ENCODE measurements around the gene A2ML1. TPM values are rescaled to one million over a fixed set of nuclear protein-coding genes. Genes with fewer than 3 reads are reported as not detected.

A2ML1 gene
- total and polyA plus RNA-seq, 7 donors, result 0.06 to 0.60 TPM; not detected in 5

DNA sequence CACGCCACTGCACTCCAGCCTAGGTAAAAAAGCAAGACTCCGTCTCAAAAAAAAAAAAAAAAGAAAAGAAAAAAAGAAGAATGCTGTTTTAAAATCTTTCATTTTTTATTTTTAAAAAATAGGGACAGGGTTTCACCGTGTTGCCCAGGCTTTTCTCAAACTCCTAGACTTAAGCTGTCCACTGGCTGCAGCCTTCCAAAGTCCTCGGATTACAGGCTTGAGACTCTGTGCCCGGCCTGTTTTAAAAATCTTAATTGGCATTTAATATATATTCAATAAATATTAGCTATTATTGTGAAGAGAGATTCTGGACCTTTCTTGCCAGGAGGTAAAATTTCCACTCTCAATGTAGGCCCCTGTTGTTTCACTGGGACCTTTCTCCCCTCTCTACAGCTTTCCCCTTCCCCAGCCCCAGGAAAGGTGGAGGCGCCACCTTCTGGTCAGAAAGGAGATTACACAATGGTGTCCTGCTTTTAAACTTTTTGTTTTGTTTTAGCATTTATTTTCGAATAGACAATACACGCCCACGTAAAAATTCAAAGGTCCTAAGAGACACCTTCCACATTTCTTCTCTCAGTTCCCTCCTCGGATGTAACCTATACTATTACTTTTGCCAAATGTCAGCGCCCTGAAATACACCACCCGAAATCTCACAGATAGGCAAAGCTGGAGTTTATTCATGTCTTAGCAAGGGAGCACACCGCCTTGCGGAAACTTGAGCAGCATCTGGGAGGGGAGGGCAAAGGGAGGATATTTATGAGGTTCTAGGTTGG is 68.1 kb downstream of the A2ML1 start:
- no peak for DNase-seq

GRCh38 chr12:8891976-8892375 is 69.6 kb downstream of the A2ML1 start:
- WGBS, 2 donors, result 96 to 97% methylated on average over 3 of the region's 3 CpGs
- intact Hi-C loops (cut with DNase I), result loop anchor here (5.0 to 10.0 kb wide), 2 partner anchors 235 to 347 kb away; partner anchors contain the start of gene CLEC4E
- no peak overlapping the region for H3K27ac ChIP-seq

More for the DNA sequence above, 68.1 kb downstream of the A2ML1 start:
- Histone ChIP-seq H3K4me3 (peak overlapping the region; percentile 19 to 51 (median 44)), H3K36me3 (no peaks in the 10 kb centered on the region), H3K4me1 (no peaks in the 10 kb centered on the region), H3K9me3 (no peaks in the 10 kb centered on the region), H3K27me3 (no peaks in the 10 kb centered on the region), H3K27ac (peak overlapping the region in 3 of 4 donors; percentile 40 to 59 (median 53))
- 27 to 31% methylated on average over 14 of the region's 14 CpGs for WGBS, 2 donors
- intact Hi-C loops (cut with DNase I), result loop anchor here (1.0 to 10.0 kb wide), 3 partner anchors 208 to 346 kb away; partner anchors contain the start of gene CLEC4E
- TF ChIP-seq POLR2A (IDR thresholded peaks at IDR 0.05), result no peak
- TF ChIP-seq CTCF (IDR thresholded peaks at IDR 0.05), result peak; percentile 63 to 86 (median 76)
- no peak for TF ChIP-seq POLR2AphosphoS5 (IDR thresholded peaks at IDR 0.05)

DNA sequence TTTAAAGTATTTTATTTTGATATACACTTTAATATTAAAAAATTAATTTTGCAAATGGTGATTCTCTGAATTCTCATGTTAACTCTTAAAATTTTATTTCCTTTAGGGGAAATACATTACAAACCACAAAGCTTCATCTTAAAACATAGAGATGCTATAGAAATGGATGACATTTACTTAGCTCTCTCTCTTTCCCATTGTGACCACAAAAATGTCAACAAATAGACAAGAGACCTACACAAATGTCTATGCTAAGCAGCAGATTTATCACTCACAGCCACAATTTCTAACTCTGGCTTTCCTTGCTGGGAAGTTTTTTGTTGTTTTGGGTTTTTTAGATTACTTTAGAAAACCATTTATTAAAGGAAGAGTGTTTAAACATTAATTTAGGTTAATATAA is 72.0 kb downstream of the A2ML1 start:
- intact Hi-C loops (cut with DNase I), result loop anchor here (5.0 to 10.0 kb wide), 2 partner anchors 237 to 350 kb away; partner anchors contain the start of gene CLEC4E
- TF ChIP-seq POLR2A (IDR thresholded peaks at IDR 0.05) (no peak), POLR2AphosphoS5 (IDR thresholded peaks at IDR 0.05) (no peak)
- no peak for DNase-seq
- H3K27me3 ChIP-seq, result no peaks in the 10 kb centered on the region
- H3K36me3 ChIP-seq, result no peaks in the 10 kb centered on the region
- H3K4me3 ChIP-seq, result no peak overlapping the region
- H3K4me1 ChIP-seq, result no peaks in the 10 kb centered on the region
- H3K27ac ChIP-seq, result no peak overlapping the region
- H3K9me3 ChIP-seq, result no peaks in the 10 kb centered on the region

More at GRCh38 chr12:8891976-8892375, 69.6 kb downstream of the A2ML1 start:
- no peak for TF ChIP-seq POLR2AphosphoS5 (IDR thresholded peaks at IDR 0.05)
- TF ChIP-seq CTCF (IDR thresholded peaks at IDR 0.05), result no peak
- no peak for TF ChIP-seq EP300 (IDR thresholded peaks at IDR 0.05)
- TF ChIP-seq POLR2A (IDR thresholded peaks at IDR 0.05), result no peak
- H3K9me3 ChIP-seq, result no peaks in the 10 kb centered on the region
- DNase-seq, result no peak
- no peaks in the 10 kb centered on the region for H3K27me3 ChIP-seq
- H3K4me3 ChIP-seq, result no peak overlapping the region
- no peaks in the 10 kb centered on the region for H3K36me3 ChIP-seq
- H3K4me1 ChIP-seq, result no peaks in the 10 kb centered on the region

GRCh38 chr12:8894986-8895385 is 72.6 kb downstream of the A2ML1 start:
- Histone ChIP-seq H3K9me3 (no peaks in the 10 kb centered on the region), H3K27me3 (no peaks in the 10 kb centered on the region), H3K4me1 (no peaks in the 10 kb centered on the region), H3K4me3 (no peak overlapping the region), H3K27ac (no peak overlapping the region), H3K36me3 (no peaks in the 10 kb centered on the region)
- WGBS, 2 donors, result 23 to 61% methylated on average over 1 of the region's 1 CpG
- DNase-seq, result no peak
- TF ChIP-seq POLR2A (IDR thresholded peaks at IDR 0.05) (no peak), EP300 (IDR thresholded peaks at IDR 0.05) (no peak), CTCF (IDR thresholded peaks at IDR 0.05) (no peak), POLR2AphosphoS5 (IDR thresholded peaks at IDR 0.05) (no peak)
- intact Hi-C loops (cut with DNase I), result loop anchor here (5.0 to 10.0 kb wide), 2 partner anchors 238 to 350 kb away; partner anchors contain the start of gene CLEC4E

DNA sequence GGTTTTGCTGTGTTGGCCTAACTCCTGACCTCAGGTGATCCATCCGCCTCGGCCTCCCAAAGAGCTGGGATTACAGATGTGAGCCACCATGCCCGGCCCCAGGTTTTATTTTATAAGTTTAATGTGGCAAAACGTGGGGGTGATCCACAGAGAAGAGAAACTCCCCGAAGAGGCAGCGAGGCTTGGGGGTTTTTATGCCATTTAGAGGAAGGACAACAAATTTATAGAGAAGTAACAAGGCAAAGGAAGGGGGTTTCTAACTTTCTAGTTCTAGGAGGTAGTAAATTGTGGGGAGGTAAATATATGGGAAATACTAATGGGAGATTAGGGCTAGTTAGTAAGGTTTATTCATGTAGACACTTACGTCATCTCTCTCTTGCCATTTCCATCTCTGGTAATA is 74.7 kb downstream of the A2ML1 start:
- Histone ChIP-seq H3K9me3 (no peaks in the 10 kb centered on the region), H3K27ac (no peak overlapping the region), H3K36me3 (no peaks in the 10 kb centered on the region), H3K27me3 (no peaks in the 10 kb centered on the region), H3K4me3 (no peak overlapping the region), H3K4me1 (no peaks in the 10 kb centered on the region)
- TF ChIP-seq POLR2AphosphoS5 (IDR thresholded peaks at IDR 0.05) (no peak), EP300 (IDR thresholded peaks at IDR 0.05) (no peak), CTCF (IDR thresholded peaks at IDR 0.05) (no peak), POLR2A (IDR thresholded peaks at IDR 0.05) (no peak)
- no peak for DNase-seq
- intact Hi-C loops (cut with DNase I), result loop anchor here (10.0 kb wide), 1 partner anchor 352 kb away; the partner anchor contains the start of gene CLEC4E
- 87 to 91% methylated on average over 7 of the region's 7 CpGs for WGBS, 2 donors
